Skin epidermis (tissue), 12 donors: Measurements from ENCODE around the gene RAB5B.
A peak's percentile ranks its signal among the peaks of the same experiment; 100 is the strongest.

Experiments used
- H3K27ac ChIP-seq, 21 experiments: fragments of 200-600 bp; sonication (generic) in 11 of 21; one replicate each; pipeline ENCODE4 v1.5.0; 2020; ENCODE audit warnings: mild to moderate bottlenecking in 3 of 21, inconsistent platforms in 2 of 21, moderate library complexity in 2 of 21
- H3K4me3 ChIP-seq, 7 experiments: fragments of 200-600 bp; sonication (generic) in 2 of 7; one replicate each; pipeline ENCODE4 v1.5.0; 2020; ENCODE audit warnings: inconsistent platforms in 2 of 7, mild to moderate bottlenecking in 2 of 7, moderate library complexity in 1 of 7

The RAB5B gene, protein sequence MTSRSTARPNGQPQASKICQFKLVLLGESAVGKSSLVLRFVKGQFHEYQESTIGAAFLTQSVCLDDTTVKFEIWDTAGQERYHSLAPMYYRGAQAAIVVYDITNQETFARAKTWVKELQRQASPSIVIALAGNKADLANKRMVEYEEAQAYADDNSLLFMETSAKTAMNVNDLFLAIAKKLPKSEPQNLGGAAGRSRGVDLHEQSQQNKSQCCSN

DNA sequence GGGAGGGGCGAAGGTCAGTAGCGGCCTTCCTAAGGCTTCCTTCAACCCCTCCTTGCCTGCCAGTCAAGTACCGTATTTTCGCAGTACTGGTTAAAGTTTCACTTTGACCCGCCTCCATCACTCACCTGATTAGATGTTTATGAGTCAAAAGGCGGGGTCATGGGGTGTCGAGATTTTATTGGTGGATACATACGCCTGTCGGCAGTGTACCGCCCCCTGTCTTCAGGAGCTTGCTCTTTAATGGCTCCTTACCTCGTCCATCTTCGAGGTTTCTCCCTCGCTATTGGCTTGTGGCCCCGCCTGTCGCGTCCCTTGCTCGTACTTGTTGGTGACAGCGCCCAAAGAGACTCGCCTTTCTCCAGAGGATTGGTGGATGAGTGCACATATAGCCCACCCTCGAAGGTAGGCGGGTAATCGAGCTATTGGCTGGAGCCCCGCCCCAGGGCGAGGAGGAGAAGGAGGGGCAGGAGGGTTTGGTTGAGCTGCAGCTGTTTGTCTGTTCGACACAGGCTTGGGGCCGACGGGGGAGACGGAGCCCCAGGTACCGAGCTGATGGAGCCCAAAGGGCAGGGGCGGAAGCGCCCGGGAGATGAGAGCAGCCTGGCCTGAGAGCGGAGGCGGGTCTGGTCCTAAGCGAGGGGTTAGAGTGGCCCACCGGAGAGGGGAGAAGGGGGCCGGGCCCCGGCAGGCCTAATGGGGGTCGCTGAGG, at the start of gene RAB5B:
Gene RAB5B, plus strand, starts transcription at position 480 of the 709 bp plus-strand sequence. CDS start 12,883 bp downstream, outside the sequence.
- peak within 1 kb of the TSS; percentile 86 to 99 (median 97) for H3K27ac ChIP-seq

DNA sequence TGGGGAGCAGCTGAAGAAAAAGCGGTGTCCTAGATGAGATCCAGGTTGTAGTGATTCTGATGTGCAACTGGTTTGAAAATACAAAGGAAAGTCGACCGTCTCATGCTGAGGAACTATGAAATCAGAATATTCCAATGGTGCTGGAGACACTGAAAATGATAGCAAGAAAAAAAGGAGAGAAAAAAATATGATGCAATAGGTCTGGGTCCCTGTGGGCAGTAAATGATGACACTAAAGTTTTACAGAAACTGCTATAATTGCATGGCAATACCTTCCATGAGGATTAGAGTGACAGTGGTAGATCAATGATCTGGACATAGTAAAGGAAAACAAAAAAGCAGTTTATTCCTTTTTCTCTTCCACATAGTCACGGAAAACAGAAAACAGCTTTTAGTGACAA, 48.5 kb upstream of the RAB5B start:
- Histone ChIP-seq H3K4me3 (no peak overlapping the region), H3K27ac (no peak overlapping the region)

More for the DNA sequence above, at the start of gene RAB5B:
- H3K4me3 ChIP-seq, result peak within 1 kb of the TSS; percentile 70 to 100 (median 98)

GRCh38 chr12:55925870-55926737, 47.8 kb upstream of the RAB5B start:
- H3K27ac ChIP-seq, result peak overlapping the region in 20 of 21 experiments; percentile 89 to 99 (median 96)
- peak overlapping the region; percentile 64 to 90 (median 78) for H3K4me3 ChIP-seq

- Histone ChIP-seq H3K4me3 (peak overlapping the region; percentile 64 to 90 (median 78)), H3K27ac (peak overlapping the region; percentile 63 to 99 (median 96))
These were observed 46.9 kb upstream of the RAB5B start for GRCh38 chr12:55926738-55927587.

DNA sequence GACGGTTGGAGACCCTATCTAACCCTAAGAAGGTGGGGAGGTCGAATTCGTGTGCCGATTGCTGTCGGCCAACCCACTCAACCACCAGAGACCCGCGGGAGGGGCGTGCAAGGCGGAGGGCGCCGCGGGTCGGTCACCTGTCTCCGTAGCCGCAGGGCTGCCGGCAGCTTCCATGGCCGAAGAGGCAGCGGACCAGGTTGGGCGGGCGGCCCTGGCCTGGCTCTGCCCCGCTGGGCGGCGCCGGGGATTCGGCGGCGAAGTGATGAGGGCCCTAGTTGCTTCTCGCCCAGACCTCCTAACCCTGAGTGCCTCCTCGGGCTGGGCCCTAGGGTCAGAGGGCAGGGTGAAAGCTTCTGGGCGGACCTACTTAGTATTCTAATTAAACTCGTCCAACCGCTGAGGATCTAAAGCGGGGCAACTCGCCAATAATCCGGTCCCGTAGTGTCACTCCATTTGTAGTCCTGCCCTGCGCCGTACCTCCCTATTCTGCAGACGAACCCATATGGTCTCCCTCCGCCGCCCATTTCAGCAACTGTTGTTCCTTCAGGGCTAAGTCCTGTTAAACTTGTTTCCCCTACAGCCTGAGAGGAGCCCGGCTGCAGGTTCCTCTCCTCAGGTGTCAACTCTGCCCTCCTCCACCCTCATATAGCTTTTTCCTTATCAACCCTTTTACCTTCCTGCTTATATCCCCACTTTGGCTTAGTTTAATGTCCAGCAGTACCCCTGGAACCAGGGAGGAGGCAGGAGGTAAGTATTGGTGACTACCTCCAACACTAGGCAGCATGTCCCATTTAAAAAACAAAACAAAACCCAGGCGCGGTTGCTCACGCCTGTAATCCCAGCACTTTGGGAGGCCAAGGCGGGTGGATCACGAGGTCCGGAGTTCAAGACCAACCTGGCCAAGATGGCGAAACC, 46.0 kb upstream of the RAB5B start, which contains the start of gene PYM1:
Gene PYM1, minus strand, starts transcription at position 307 of the 915 bp plus-strand sequence. Its CDS starts 133 bp downstream, at position 174.
- H3K4me3 ChIP-seq, result peak within 1 kb of the TSS; percentile 64 to 90 (median 78)
- peak within 1 kb of the TSS; percentile 63 to 99 (median 96) for H3K27ac ChIP-seq

DNA sequence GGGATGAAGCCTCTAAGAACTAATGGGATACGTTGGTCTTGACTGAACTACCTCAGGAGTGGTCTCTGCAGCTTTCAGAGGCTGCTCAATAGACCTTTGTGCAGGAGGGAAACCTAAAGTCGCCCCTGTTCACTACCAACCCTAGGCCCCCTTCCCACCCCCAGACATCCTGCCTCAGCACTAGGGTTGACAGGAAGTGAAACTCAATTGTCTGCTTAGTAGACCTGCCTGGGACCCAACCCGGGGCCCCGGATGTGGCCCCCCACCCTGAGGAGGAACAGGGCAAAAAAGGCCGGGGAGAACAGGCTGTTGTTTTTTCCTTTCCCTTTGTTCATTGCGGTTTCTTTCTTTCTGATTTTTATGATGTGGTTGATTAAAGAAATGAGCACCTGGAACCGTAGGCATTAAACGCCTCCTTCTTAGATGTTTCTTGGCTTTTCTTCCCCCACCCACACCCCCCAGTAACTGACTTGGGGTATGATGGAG, 44.5 kb upstream of the RAB5B start:
- H3K4me3 ChIP-seq, result no peak overlapping the region
- peak overlapping the region in 20 of 21 experiments; percentile 38 to 99 (median 96) for H3K27ac ChIP-seq

GRCh38 chr12:55930771-55931316, 43.0 kb upstream of the RAB5B start, which contains the start of gene DGKA:
TSS of gene DGKA (plus strand) at chr12:55931162. CDS start at chr12:55936504, 5,342 bp downstream.
- H3K4me3 ChIP-seq, result peak within 1 kb of the TSS; percentile 57 to 85 (median 71)
- peak within 1 kb of the TSS; percentile 59 to 99 (median 95) for H3K27ac ChIP-seq

DNA sequence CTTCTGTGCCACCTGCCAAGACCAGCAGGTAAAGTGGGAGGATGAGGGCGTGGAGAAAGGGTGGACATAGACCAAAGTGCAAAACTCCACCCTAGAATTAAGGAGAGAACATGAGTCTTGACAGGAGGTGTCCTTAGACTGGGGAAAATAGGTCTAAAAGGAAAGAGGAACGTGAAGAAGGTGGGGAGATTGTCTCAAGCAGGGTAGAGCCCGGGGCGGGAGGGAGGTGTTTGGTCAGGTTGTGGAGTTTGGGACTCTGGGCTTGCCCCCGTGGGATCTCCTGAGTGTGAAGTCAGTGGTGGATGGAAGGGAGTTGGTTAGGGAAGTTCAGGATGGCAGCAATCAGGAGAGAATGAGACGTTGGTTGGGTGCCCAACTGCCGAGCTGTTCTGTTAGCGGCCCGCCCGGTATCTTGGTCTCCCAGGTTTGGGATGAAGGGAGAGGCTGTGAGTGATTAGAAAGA, 42.5 kb upstream of the RAB5B start:
- peak overlapping the region; percentile 57 to 85 (median 71) for H3K4me3 ChIP-seq
- H3K27ac ChIP-seq, result peak overlapping the region; percentile 20 to 99 (median 95)

DNA sequence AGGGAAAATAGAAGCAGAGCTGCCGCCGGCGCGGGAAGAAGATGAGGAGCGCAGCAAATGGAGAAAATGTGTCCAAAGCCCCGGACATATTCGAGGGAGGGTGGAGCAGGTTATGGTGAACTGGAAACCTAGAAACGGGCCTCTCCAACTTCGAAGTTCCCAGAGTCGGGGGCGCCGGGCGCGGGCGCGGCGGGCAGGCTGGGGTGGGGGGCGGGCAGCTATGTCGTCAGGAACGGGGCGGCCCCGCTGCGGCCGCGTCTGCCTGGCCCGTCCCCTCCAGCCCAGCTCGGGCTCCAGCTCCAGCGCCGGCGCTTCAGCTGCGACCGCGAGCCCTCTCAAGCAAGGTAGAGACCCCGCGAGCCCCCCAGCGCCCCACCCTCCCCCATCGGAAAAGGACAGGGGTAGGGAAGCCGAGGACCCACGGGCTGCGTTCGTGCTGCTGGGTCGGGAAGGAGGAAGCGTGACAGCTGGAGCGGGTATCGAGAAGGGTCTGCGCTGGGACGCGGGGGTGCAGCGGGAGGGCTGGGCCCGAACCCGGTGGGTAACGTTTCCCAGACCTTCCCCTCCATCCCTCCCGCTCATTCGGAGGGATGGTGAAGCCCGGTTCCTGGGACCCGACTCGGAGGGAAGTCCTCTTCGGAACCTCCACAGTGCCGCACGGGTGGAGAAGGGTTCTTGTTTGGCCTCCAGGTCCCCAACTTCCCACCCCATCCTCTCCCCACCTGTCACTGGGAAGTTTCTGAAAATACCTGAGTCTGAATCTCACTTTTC, 41.9 kb upstream of the RAB5B start:
- Histone ChIP-seq H3K27ac (peak overlapping the region; percentile 59 to 99 (median 95)), H3K4me3 (peak overlapping the region; percentile 57 to 85 (median 71))

- Histone ChIP-seq H3K4me3 (peak overlapping the region; percentile 57 to 85 (median 71)), H3K27ac (peak overlapping the region; percentile 59 to 99 (median 95))
These were observed 41.3 kb upstream of the RAB5B start for GRCh38 chr12:55932551-55932910.

DNA sequence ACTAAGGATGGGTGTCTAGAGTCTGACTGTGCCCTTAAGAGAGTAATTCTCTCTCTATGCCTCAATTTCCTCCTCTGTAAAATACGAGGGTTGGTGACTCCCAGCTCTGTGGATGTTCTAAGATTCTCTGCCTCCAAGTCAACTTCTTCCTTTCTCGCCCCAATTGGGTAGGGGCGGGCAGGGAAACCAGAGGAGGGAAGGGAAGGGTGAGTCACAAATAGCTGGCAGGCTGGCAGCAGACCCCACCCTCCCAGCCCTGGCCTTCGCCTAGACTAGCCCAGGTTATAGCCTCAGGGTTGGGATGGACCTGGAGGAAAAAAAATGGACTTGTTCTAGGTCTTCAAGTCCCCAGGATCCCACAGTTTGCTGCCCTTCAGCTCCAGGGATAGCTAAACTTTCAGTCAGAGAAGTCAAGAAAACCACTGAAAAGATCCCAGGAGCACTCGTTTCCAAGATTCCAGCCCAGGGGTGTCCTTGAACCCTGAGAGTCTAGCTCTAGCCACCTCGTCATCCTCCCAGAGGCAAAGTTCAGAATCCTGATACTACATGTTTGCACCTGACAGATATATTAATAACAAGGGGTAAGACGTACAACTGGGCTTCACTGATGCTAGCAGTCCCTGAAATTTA, 40.6 kb upstream of the RAB5B start:
- peak overlapping the region in 19 of 21 experiments; percentile 83 to 99 (median 96) for H3K27ac ChIP-seq
- H3K4me3 ChIP-seq, result peak overlapping the region in 5 of 7 experiments; percentile 57 to 85 (median 71)

- Histone ChIP-seq H3K4me3 (peak overlapping the region in 2 of 7 experiments; percentile 57 to 68), H3K27ac (peak overlapping the region in 16 of 21 experiments; percentile 29 to 99 (median 94))
These were observed 39.8 kb upstream of the RAB5B start for GRCh38 chr12:55933799-55934742.

- Histone ChIP-seq H3K27ac (peak overlapping the region in 8 of 21 experiments; percentile 60 to 99 (median 70)), H3K4me3 (no peak overlapping the region)
These were observed 39.1 kb upstream of the RAB5B start for GRCh38 chr12:55934773-55935172.

DNA sequence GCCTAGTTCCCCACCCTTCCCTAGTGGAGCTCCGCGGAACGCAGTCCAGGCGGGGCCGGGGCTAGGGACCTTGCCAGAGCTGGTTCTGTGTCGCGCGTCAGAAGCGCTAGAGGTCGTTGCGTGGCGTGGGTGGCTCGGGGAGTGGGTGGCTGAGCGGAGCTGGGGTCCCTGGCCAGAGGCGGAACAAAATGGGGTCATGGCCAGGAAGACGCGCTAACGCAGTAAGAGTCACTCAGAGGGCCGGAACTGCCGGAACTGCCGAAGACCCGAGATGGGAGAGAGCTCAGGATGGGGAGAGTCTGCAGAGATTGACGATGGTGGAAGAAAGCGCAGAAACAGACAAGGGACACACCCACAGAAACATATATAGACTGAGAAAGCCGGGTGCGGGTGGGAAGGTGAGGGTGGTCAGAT, 38.1 kb upstream of the RAB5B start:
- Histone ChIP-seq H3K4me3 (peak overlapping the region in 3 of 7 experiments; percentile 4 to 15 (median 5)), H3K27ac (peak overlapping the region in 17 of 21 experiments; percentile 1 to 99 (median 51))

- no peak overlapping the region for H3K4me3 ChIP-seq
- peak overlapping the region in 5 of 21 experiments; percentile 15 to 44 (median 30) for H3K27ac ChIP-seq
These were observed 35.9 kb upstream of the RAB5B start for GRCh38 chr12:55937981-55938380.
